HepG2 (cell line): Measurements from ENCODE around the gene SAE1. TPM values are rescaled to one million over a fixed set of nuclear protein-coding genes. Genes with fewer than 3 reads are reported as not detected.

ENCODE experiments used
- ERF ChIP-seq: IDR thresholded peaks from 2 replicates; pipeline ENCODE4 v1.6.1; 2018; ENCODE audit warnings: missing biosample characterization, missing genetic modification reagents
- KDM5B ChIP-seq: sonication (generic); formaldehyde crosslinking; IDR thresholded peaks from 2 replicates; pipeline ENCODE4 v1.4.0; 2020; ENCODE audit warnings: missing genetic modification reagents, mild to moderate bottlenecking, borderline replicate concordance
- MEIS2 ChIP-seq: sonication (generic); formaldehyde crosslinking; IDR thresholded peaks from 2 replicates; pipeline ENCODE4 v1.9.0; 2021; ENCODE audit warnings: mild to moderate bottlenecking, missing genetic modification reagents
- MXD4 ChIP-seq: IDR thresholded peaks from 2 replicates; pipeline ENCODE4 v1.6.1; 2016; ENCODE audit warnings: mild to moderate bottlenecking, missing biosample characterization, missing genetic modification reagents
- PHB2 ChIP-seq: fragments of 450-650 bp; IDR thresholded peaks from 2 replicates; pipeline ENCODE4 v1.6.1; 2018; ENCODE audit not compliant: partially characterized antibody
- SP2 ChIP-seq: sonication (generic); formaldehyde crosslinking; IDR thresholded peaks from 2 replicates; pipeline ENCODE4 v1.5.1; 2020; ENCODE audit warnings: mild to moderate bottlenecking, missing genetic modification reagents
- ZFP37 ChIP-seq: sonication (generic); formaldehyde crosslinking; IDR thresholded peaks from 2 replicates; pipeline ENCODE4 v1.4.0; 2020; ENCODE audit warnings: missing genetic modification reagents, borderline replicate concordance
- ZIK1 ChIP-seq: sonication (generic); formaldehyde crosslinking; IDR thresholded peaks from 2 replicates; pipeline ENCODE4 v1.5.0; 2020; ENCODE audit warnings: mild to moderate bottlenecking, low read depth, missing genetic modification reagents, borderline replicate concordance
- ZNF253 ChIP-seq: sonication (generic); formaldehyde crosslinking; IDR thresholded peaks from 2 replicates; pipeline ENCODE4 v1.8.0; 2022; ENCODE audit warnings: mild to moderate bottlenecking, missing genetic modification reagents, borderline replicate concordance
- ZNF772 ChIP-seq: sonication (generic); formaldehyde crosslinking; IDR thresholded peaks from 2 replicates; pipeline ENCODE4 v1.5.0; 2020; ENCODE audit warnings: mild to moderate bottlenecking, missing genetic modification reagents
- ZNF841 ChIP-seq: sonication (generic); formaldehyde crosslinking; IDR thresholded peaks from 2 replicates; pipeline ENCODE4 v1.8.1; 2023; ENCODE audit warnings: missing genetic modification reagents, borderline replicate concordance
- polyA plus RNA-seq, 8 experiments: library from polyadenylated mRNA; depleted of rRNA in 3 of 8; stranded (reverse) in 7 of 8; unstranded in 1 of 8; fragments of >200 nt; fragmentation: Illumina TruSeq in 4 of 8; extraction: Trizol in 4 of 8; gene quantifications; 2 replicates each; pipeline versions ENCODE4 v1.2.1 to v1.2.3, GENCODE V29; 2011 to 2016; ENCODE audit warnings: low read depth in 4 of 8, missing spikeins in 1 of 8, mixed read lengths in 1 of 8; ENCODE audit not compliant: insufficient read depth in 1 of 8
- total RNA-seq, 5 experiments: library from RNA; depleted of rRNA; stranded (reverse); fragments of >200 nt; fragmentation: Illumina TruSeq; extraction: Trizol; gene quantifications; 2 replicates each; pipeline ENCODE4 v1.2.3, GENCODE V29; 2016; ENCODE audit warnings: low read depth in 1 of 5
- TF ChIP-seq, protein P1 (sequence below): sonication (generic); formaldehyde crosslinking; IDR thresholded peaks from 2 replicates; pipeline ENCODE4 v1.4.0; 2020; ENCODE audit warnings: missing genetic modification reagents
- TF ChIP-seq, protein P2 (sequence below): sonication (generic); formaldehyde crosslinking; IDR thresholded peaks from 2 replicates; pipeline ENCODE4 v1.5.1; 2020; ENCODE audit warnings: mild to moderate bottlenecking, moderate library complexity, missing genetic modification reagents
- TF ChIP-seq, protein P3 (sequence below): sonication (generic); formaldehyde crosslinking; IDR thresholded peaks from 2 replicates; pipeline ENCODE4 v1.5.0; 2020; ENCODE audit warnings: missing genetic modification reagents
- TF ChIP-seq, protein P4 (sequence below): sonication (generic); formaldehyde crosslinking; IDR thresholded peaks from 2 replicates; pipeline ENCODE4 v1.4.0; 2020; ENCODE audit warnings: missing genetic modification reagents
- TF ChIP-seq, protein P5 (sequence below): sonication (generic); formaldehyde crosslinking; IDR thresholded peaks from 2 replicates; pipeline ENCODE4 v1.4.0; 2020; ENCODE audit warnings: mild to moderate bottlenecking, missing genetic modification reagents, borderline replicate concordance

SAE1 gene
- total and polyA plus RNA-seq, 2 of the 13 experiments (the other 11 are each of a cell fraction or from before 2014, with no cell fraction given): 87.6 to 197 TPM

DNA sequence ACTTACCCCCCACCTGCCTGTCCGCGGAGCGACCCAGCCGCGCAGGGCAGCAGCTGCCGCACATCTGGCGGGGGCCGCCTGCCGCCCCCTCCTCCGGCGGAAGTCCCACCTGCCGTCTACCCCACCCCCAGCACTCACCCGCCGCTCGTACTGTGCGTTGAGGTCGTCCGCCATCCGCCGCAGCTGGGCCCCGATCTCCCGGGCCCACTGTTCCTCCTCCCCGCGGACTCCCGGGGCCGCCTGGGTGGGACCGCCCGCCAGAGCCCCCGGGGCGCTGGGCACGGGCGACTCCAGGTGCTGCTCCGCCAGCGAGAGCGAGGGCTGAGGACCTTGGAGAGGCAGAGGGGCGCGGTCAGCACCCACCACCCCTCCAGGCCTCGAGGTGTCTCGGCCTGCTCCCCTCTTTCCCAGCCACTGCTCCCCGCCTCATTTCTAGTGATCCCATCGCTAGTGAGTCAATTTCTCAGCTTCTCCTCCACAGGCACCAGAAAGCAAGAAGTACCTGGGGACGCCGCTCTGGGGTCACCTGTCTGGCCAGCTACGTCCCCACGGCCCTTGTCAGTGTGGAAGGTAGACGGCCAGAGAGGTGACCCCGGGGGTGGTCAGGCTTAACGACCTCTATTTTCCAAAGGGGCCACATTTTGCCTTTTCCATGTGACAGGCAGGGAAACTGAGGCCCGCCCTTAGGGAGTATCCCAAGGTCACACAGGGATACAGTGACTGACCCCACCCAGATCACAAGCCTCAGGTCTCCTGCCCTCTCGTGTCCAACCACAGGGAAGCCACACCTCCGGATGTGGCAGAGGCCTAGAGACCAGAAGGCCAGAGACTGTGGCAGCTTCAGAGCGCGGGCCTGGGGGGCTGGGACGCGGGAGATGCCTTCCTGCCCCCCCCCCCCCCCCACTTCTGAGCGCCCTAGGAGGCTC lies 96.1 kb downstream of the SAE1 start (continued):
- TF ChIP-seq, protein P1, sequence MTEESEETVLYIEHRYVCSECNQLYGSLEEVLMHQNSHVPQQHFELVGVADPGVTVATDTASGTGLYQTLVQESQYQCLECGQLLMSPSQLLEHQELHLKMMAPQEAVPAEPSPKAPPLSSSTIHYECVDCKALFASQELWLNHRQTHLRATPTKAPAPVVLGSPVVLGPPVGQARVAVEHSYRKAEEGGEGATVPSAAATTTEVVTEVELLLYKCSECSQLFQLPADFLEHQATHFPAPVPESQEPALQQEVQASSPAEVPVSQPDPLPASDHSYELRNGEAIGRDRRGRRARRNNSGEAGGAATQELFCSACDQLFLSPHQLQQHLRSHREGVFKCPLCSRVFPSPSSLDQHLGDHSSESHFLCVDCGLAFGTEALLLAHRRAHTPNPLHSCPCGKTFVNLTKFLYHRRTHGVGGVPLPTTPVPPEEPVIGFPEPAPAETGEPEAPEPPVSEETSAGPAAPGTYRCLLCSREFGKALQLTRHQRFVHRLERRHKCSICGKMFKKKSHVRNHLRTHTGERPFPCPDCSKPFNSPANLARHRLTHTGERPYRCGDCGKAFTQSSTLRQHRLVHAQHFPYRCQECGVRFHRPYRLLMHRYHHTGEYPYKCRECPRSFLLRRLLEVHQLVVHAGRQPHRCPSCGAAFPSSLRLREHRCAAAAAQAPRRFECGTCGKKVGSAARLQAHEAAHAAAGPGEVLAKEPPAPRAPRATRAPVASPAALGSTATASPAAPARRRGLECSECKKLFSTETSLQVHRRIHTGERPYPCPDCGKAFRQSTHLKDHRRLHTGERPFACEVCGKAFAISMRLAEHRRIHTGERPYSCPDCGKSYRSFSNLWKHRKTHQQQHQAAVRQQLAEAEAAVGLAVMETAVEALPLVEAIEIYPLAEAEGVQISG (CRISPR knock-in tag): no peak; the same call in 1 of the 2 replicates
- peak; percentile 38; the same call in 1 of the 2 replicates for TF ChIP-seq SP2 (CRISPR knock-in tag)
- no peak for TF ChIP-seq ZNF841 (CRISPR knock-in tag)
- TF ChIP-seq PHB2: no peak
- TF ChIP-seq, protein P2, sequence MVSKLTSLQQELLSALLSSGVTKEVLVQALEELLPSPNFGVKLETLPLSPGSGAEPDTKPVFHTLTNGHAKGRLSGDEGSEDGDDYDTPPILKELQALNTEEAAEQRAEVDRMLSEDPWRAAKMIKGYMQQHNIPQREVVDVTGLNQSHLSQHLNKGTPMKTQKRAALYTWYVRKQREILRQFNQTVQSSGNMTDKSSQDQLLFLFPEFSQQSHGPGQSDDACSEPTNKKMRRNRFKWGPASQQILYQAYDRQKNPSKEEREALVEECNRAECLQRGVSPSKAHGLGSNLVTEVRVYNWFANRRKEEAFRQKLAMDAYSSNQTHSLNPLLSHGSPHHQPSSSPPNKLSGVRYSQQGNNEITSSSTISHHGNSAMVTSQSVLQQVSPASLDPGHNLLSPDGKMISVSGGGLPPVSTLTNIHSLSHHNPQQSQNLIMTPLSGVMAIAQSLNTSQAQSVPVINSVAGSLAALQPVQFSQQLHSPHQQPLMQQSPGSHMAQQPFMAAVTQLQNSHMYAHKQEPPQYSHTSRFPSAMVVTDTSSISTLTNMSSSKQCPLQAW (CRISPR knock-in tag): peak; percentile 47; the same call in 1 of the 2 replicates
- TF ChIP-seq, protein P3, sequence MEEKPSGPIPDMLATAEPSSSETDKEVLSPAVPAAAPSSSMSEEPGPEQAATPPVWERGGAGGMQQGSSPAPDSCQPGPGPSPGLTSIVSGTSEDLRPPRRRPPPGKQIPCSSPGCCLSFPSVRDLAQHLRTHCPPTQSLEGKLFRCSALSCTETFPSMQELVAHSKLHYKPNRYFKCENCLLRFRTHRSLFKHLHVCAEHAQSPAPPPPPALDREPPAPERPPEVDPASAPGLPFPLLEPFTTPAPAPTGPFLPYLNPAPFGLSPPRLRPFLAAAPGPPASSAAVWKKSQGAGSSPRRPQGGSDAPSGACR (CRISPR knock-in tag): peak; percentile 92
- TF ChIP-seq ZNF772 (CRISPR knock-in tag): 0 out of 2 replicates have a peak, but pooled peaks have one; percentile 29
- TF ChIP-seq, protein P4, sequence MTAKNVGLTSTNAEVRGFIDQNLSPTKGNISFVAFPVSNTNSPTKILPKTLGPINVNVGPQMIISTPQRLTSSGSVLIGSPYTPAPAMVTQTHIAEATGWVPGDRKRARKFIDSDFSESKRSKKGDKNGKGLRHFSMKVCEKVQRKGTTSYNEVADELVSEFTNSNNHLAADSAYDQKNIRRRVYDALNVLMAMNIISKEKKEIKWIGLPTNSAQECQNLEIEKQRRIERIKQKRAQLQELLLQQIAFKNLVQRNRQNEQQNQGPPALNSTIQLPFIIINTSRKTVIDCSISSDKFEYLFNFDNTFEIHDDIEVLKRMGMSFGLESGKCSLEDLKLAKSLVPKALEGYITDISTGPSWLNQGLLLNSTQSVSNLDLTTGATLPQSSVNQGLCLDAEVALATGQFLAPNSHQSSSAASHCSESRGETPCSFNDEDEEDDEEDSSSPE: peak; percentile 60
- no peak; the same call in 1 of the 2 replicates for TF ChIP-seq KDM5B (CRISPR knock-in tag)
- 0 out of 2 replicates have a peak, but pooled peaks have one; percentile 14 for TF ChIP-seq ZIK1
- TF ChIP-seq ZFP37 (CRISPR knock-in tag): no peak
- TF ChIP-seq ZNF253 (CRISPR knock-in tag): no peak
- TF ChIP-seq, protein P5, sequence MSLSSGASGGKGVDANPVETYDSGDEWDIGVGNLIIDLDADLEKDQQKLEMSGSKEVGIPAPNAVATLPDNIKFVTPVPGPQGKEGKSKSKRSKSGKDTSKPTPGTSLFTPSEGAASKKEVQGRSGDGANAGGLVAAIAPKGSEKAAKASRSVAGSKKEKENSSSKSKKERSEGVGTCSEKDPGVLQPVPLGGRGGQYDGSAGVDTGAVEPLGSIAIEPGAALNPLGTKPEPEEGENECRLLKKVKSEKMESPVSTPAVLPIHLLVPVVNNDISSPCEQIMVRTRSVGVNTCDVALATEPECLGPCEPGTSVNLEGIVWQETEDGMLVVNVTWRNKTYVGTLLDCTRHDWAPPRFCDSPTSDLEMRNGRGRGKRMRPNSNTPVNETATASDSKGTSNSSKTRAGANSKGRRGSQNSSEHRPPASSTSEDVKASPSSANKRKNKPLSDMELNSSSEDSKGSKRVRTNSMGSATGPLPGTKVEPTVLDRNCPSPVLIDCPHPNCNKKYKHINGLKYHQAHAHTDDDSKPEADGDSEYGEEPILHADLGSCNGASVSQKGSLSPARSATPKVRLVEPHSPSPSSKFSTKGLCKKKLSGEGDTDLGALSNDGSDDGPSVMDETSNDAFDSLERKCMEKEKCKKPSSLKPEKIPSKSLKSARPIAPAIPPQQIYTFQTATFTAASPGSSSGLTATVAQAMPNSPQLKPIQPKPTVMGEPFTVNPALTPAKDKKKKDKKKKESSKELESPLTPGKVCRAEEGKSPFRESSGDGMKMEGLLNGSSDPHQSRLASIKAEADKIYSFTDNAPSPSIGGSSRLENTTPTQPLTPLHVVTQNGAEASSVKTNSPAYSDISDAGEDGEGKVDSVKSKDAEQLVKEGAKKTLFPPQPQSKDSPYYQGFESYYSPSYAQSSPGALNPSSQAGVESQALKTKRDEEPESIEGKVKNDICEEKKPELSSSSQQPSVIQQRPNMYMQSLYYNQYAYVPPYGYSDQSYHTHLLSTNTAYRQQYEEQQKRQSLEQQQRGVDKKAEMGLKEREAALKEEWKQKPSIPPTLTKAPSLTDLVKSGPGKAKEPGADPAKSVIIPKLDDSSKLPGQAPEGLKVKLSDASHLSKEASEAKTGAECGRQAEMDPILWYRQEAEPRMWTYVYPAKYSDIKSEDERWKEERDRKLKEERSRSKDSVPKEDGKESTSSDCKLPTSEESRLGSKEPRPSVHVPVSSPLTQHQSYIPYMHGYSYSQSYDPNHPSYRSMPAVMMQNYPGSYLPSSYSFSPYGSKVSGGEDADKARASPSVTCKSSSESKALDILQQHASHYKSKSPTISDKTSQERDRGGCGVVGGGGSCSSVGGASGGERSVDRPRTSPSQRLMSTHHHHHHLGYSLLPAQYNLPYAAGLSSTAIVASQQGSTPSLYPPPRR (CRISPR knock-in tag): peak; percentile 49; the same call in 1 of the 2 replicates
- 0 out of 2 replicates have a peak, but pooled peaks have one; percentile 15 for TF ChIP-seq MEIS2 (CRISPR knock-in tag)
- 0 out of 2 replicates have a peak, but pooled peaks have one; percentile 8 for TF ChIP-seq MXD4 (CRISPR knock-in tag)
- TF ChIP-seq ERF (CRISPR knock-in tag): no peak
